OCI-LY7 (cell line): Measurements from ENCODE around the gene FCRLB. TPM values are rescaled to one million over a fixed set of nuclear protein-coding genes. Genes with fewer than 3 reads are reported as not detected.

Experiments
- BruUV-seq: library from RNA; stranded (reverse); fragments of 400-500 nt; replicated peaks from 2 replicates; lab custom pipeline; 2021; lab: Mats Ljungman, UMichigan
- CTCF ChIA-PET: fragments of 300-600 bp; sonication (Branson Sonifier 250); formaldehyde crosslinking; loops from one replicate; lab custom pipeline; 2022; ENCODE audit warnings: antibody characterized with exemption; ENCODE audit not compliant: unreplicated experiment; lab: Charles Lee
- POLR2A ChIA-PET: fragments of 300-600 bp; sonication (Branson Sonifier 250); formaldehyde crosslinking; loops from one replicate; lab custom pipeline; 2022; ENCODE audit warnings: antibody characterized with exemption; lab: Charles Lee
- DNase-seq: peaks from one replicate; pipeline ENCODE4 v3.0.0-alpha.2; 2015; ENCODE audit warnings: low spot score
- H2AFZ ChIP-seq: fragments of 200-600 bp; sonication (generic), shearing (Covaris generic); 2 replicates; pipeline ENCODE4 v1.6.1; 2014; ENCODE audit warnings: mild to moderate bottlenecking, antibody characterized with exemption, low read length, moderate library complexity
- H3K27ac ChIP-seq: fragments of 200-600 bp; sonication (generic); 2 replicates; pipeline ENCODE4 v1.5.1; 2014; ENCODE audit warnings: mixed run types, low read depth, mild to moderate bottlenecking, moderate library complexity, low read length, inconsistent platforms; ENCODE audit not compliant: poor library complexity, severe bottlenecking
- H3K36me3 ChIP-seq: fragments of 200-600 bp; sonication (generic); 2 replicates; pipeline ENCODE4 v1.6.1; 2014; ENCODE audit warnings: mild to moderate bottlenecking, antibody characterized with exemption, low read length, moderate library complexity, mixed read lengths; ENCODE audit not compliant: insufficient read depth
- H3K4me1 ChIP-seq: fragments of 200-600 bp; sonication (generic); 2 replicates; pipeline ENCODE4 v1.5.1; 2014; ENCODE audit warnings: mild to moderate bottlenecking, low read length; ENCODE audit not compliant: insufficient read depth, poor library complexity, severe bottlenecking
- H3K4me2 ChIP-seq: fragments of 200-600 bp; sonication (generic); 2 replicates; pipeline ENCODE4 v1.6.1; 2014; ENCODE audit warnings: mild to moderate bottlenecking, low read length
- H3K4me3 ChIP-seq: fragments of 200-600 bp; sonication (generic); 2 replicates; pipeline ENCODE4 v1.5.1; 2014; ENCODE audit warnings: mild to moderate bottlenecking, low read depth, low read length; ENCODE audit not compliant: poor library complexity, severe bottlenecking
- H3K79me2 ChIP-seq: fragments of 200-600 bp; sonication (generic); 2 replicates; pipeline ENCODE4 v1.6.1; 2016; ENCODE audit warnings: low read depth, mild to moderate bottlenecking, low read length, moderate library complexity, mixed read lengths; ENCODE audit not compliant: insufficient read depth
- H3K9me2 ChIP-seq: fragments of 200-600 bp; sonication (generic); 2 replicates; pipeline ENCODE4 v1.6.1; 2016; ENCODE audit warnings: mild to moderate bottlenecking, low read length, mixed read lengths; ENCODE audit not compliant: insufficient read depth
- H3K9me3 ChIP-seq: fragments of 200-600 bp; sonication (generic); 2 replicates; pipeline ENCODE4 v1.6.1; 2014; ENCODE audit warnings: mild to moderate bottlenecking, mixed run types, low read length, mixed read lengths
- H4K20me1 ChIP-seq: fragments of 200-600 bp; sonication (generic); 2 replicates; pipeline ENCODE4 v1.6.1; 2014; ENCODE audit warnings: mild to moderate bottlenecking, antibody characterized with exemption, low read length, moderate library complexity, mixed read lengths; ENCODE audit not compliant: insufficient read depth
- CTCF ChIP-seq: fragments of 200-600 bp; sonication (generic); conservative IDR thresholded peaks from 2 replicates; pipeline ENCODE4 v1.5.1; 2014; ENCODE audit warnings: mild to moderate bottlenecking, antibody characterized with exemption, low read length, moderate library complexity, mixed read lengths
- EZH2phosphoT487 ChIP-seq: fragments of 200-600 bp; sonication (generic); IDR thresholded peaks from 2 replicates; pipeline ENCODE4 v1.6.1; 2018; ENCODE audit warnings: low read depth, borderline replicate concordance, mild to moderate bottlenecking, mixed run types, antibody characterized with exemption, low read length, moderate library complexity, mixed read lengths
- intact Hi-C: fragments of 100-400 bp; cut with micrococcal nuclease; formaldehyde crosslinking; loops from one replicate; pipeline ENCODE4 v1.10.0; 2022; ENCODE audit not compliant: unreplicated experiment
- total RNA-seq, 2 experiments: library from RNA; depleted of rRNA in 1 of 2; stranded (reverse); fragments of >200 nt in 1 of 2; shearing (Covaris generic) in 1 of 2; gene quantifications; 2 replicates each; pipeline ENCODE4 v1.2.3, GENCODE V29; 2014 to 2022

FCRLB gene
- total RNA-seq, 2 experiments from 2014 or later = 2.6 to 3.8 TPM

GRCh38 chr1:161721738-161722343 lies 497 bp downstream of the FCRLB start:
- CTCF ChIA-PET = interaction anchor here (0.6 kb wide), 2 partner anchors 11 to 12 kb away, joined by 3 to 4 read pairs; no protein-coding TSS in a partner anchor
- H3K4me1 ChIP-seq = peaks cover 71% of the 10 kb centered on the region
- TF ChIP-seq CTCF (no peak), EZH2phosphoT487 (no peak)
- no peak for DNase-seq
- POLR2A ChIA-PET = interaction anchor here (3.5 kb wide), 1 partner anchor 14 kb away, joined by 20 read pairs; the partner anchor contains the start of gene FCRLA
- no peaks in the 10 kb centered on the region for H3K36me3 ChIP-seq
- no peak overlapping the region for H3K4me3 ChIP-seq
- no peaks in the 10 kb centered on the region for H3K9me2 ChIP-seq
- intact Hi-C loops = no loop called here
- no peaks in the 10 kb centered on the region for H4K20me1 ChIP-seq
- H3K9me3 ChIP-seq = no peaks in the 10 kb centered on the region
- H3K27ac ChIP-seq = no peak overlapping the region
- peak overlapping the region; percentile 91; the same call in 1 of the 2 replicates for H2AFZ ChIP-seq
- peak overlapping the region; percentile 89 for H3K4me2 ChIP-seq
- no peaks in the 10 kb centered on the region for H3K79me2 ChIP-seq
- no TSS peak for BruUV-seq

- no peaks in the 10 kb centered on the region for H3K9me2 ChIP-seq
- H3K27ac ChIP-seq = no peak overlapping the region
- peaks cover 67% of the 10 kb centered on the region for H3K4me1 ChIP-seq
- CTCF ChIA-PET = interaction anchor here (0.6 kb wide), 1 partner anchor 13 kb away, joined by 4 read pairs; no protein-coding TSS in a partner anchor
- DNase-seq = no peak
- no peaks in the 10 kb centered on the region for H4K20me1 ChIP-seq
- BruUV-seq = no TSS peak
- H2AFZ ChIP-seq = no peak overlapping the region
- TF ChIP-seq EZH2phosphoT487 (no peak), CTCF (no peak)
- POLR2A ChIA-PET = interaction anchor here (0.8 to 3.5 kb wide), 2 partner anchors 14 to 17 kb away, joined by 3 to 20 read pairs; partner anchors contain the start of gene FCRLA
- H3K79me2 ChIP-seq = no peaks in the 10 kb centered on the region
- peak overlapping the region; percentile 89; the same call in 1 of the 2 replicates for H3K4me2 ChIP-seq
- no peaks in the 10 kb centered on the region for H3K36me3 ChIP-seq
- no peak overlapping the region for H3K4me3 ChIP-seq
- intact Hi-C loops = no loop called here
- no peaks in the 10 kb centered on the region for H3K9me3 ChIP-seq
These were observed 1.1 kb downstream of the FCRLB start for GRCh38 chr1:161722406-161722805.
